BLaER1 (cell line): ENCODE data around the gene CRHR2.
A peak's percentile ranks its signal among the peaks of the same experiment; 100 is the strongest.

Experiments used
- H3K27ac ChIP-seq: shearing (Covaris generic); formaldehyde crosslinking; 2 replicates; pipeline ENCODE4 v1.8.1; 2022
- H3K27me3 ChIP-seq: shearing (Covaris generic); formaldehyde crosslinking; 2 replicates; pipeline ENCODE4 v1.8.1; 2022
- H3K36me3 ChIP-seq: shearing (Covaris generic); formaldehyde crosslinking; 2 replicates; pipeline ENCODE4 v1.8.1; 2022
- H3K4me1 ChIP-seq: shearing (Covaris generic); formaldehyde crosslinking; 2 replicates; pipeline ENCODE4 v1.8.1; 2022
- H3K4me2 ChIP-seq: shearing (Covaris generic); formaldehyde crosslinking; 2 replicates; pipeline ENCODE4 v1.8.1; 2022
- H3K4me3 ChIP-seq: shearing (Covaris generic); formaldehyde crosslinking; 2 replicates; pipeline ENCODE4 v1.8.1; 2022
- H3K9ac ChIP-seq: shearing (Covaris generic); formaldehyde crosslinking; 2 replicates; pipeline ENCODE4 v1.8.1; 2022
- H3K9me3 ChIP-seq: shearing (Covaris generic); formaldehyde crosslinking; 2 replicates; pipeline ENCODE4 v1.8.1; 2022
- H4K20me1 ChIP-seq: shearing (Covaris generic); formaldehyde crosslinking; 2 replicates; pipeline ENCODE4 v1.8.1; 2022
- Cebpa-rat ChIP-seq: shearing (Covaris generic); IDR thresholded peaks from 2 replicates; pipeline ENCODE4 v1.8.1; 2022

Gene CRHR2

GRCh38 chr7:30665449-30665848 is 16.8 kb downstream of the CRHR2 start:
- Histone ChIP-seq H3K36me3 (no peaks in the 10 kb centered on the region), H3K4me1 (no peaks in the 10 kb centered on the region), H3K27me3 (no peaks in the 10 kb centered on the region), H3K4me3 (no peak overlapping the region), H3K9me3 (no peaks in the 10 kb centered on the region), H3K9ac (no peak overlapping the region), H3K27ac (no peak overlapping the region), H3K4me2 (no peak overlapping the region), H4K20me1 (no peaks in the 10 kb centered on the region; the same call in 1 of the 2 replicates)
- TF ChIP-seq Cebpa-rat = no peak

GRCh38 chr7:30665043-30665442 is 17.2 kb downstream of the CRHR2 start:
- no peak overlapping the region for H3K4me3 ChIP-seq
- H3K9ac ChIP-seq = no peak overlapping the region
- no peaks in the 10 kb centered on the region for H3K9me3 ChIP-seq
- H3K27me3 ChIP-seq = no peaks in the 10 kb centered on the region
- no peaks in the 10 kb centered on the region; the same call in 1 of the 2 replicates for H4K20me1 ChIP-seq
- peaks cover 2% of the 10 kb centered on the region for H3K4me1 ChIP-seq
- H3K4me2 ChIP-seq = no peak overlapping the region
- no peaks in the 10 kb centered on the region for H3K36me3 ChIP-seq
- no peak overlapping the region for H3K27ac ChIP-seq
- TF ChIP-seq Cebpa-rat = no peak

- Histone ChIP-seq H3K27me3 (no peaks in the 10 kb centered on the region), H3K9ac (no peak overlapping the region), H3K9me3 (no peaks in the 10 kb centered on the region), H4K20me1 (no peaks in the 10 kb centered on the region), H3K4me3 (no peak overlapping the region), H3K4me2 (no peak overlapping the region), H3K36me3 (no peaks in the 10 kb centered on the region), H3K4me1 (peaks cover 10% of the 10 kb centered on the region), H3K27ac (no peak overlapping the region)
- no peak for TF ChIP-seq Cebpa-rat
These were observed 17.9 kb downstream of the CRHR2 start for GRCh38 chr7:30664184-30664885.

GRCh38 chr7:30663414-30663813 is 18.8 kb downstream of the CRHR2 start:
- Histone ChIP-seq H3K4me2 (no peak overlapping the region), H3K9ac (no peak overlapping the region), H3K36me3 (no peaks in the 10 kb centered on the region), H3K27ac (no peak overlapping the region), H4K20me1 (no peaks in the 10 kb centered on the region), H3K9me3 (no peaks in the 10 kb centered on the region), H3K4me1 (peaks cover 19% of the 10 kb centered on the region), H3K4me3 (no peak overlapping the region), H3K27me3 (no peaks in the 10 kb centered on the region)
- no peak for TF ChIP-seq Cebpa-rat

GRCh38 chr7:30662431-30662939 is 19.8 kb downstream of the CRHR2 start:
- no peaks in the 10 kb centered on the region for H4K20me1 ChIP-seq
- no peak overlapping the region for H3K27ac ChIP-seq
- H3K4me2 ChIP-seq = no peak overlapping the region
- no peak for TF ChIP-seq Cebpa-rat
- H3K9me3 ChIP-seq = no peaks in the 10 kb centered on the region
- H3K36me3 ChIP-seq = no peaks in the 10 kb centered on the region
- H3K4me3 ChIP-seq = no peak overlapping the region
- H3K27me3 ChIP-seq = no peaks in the 10 kb centered on the region
- H3K4me1 ChIP-seq = peaks cover 28% of the 10 kb centered on the region
- H3K9ac ChIP-seq = no peak overlapping the region

- H3K27ac ChIP-seq = no peak overlapping the region
- TF ChIP-seq Cebpa-rat = no peak
- peaks cover 34% of the 10 kb centered on the region for H3K4me1 ChIP-seq
- H3K4me3 ChIP-seq = no peak overlapping the region
- H3K9me3 ChIP-seq = no peaks in the 10 kb centered on the region
- H3K36me3 ChIP-seq = no peaks in the 10 kb centered on the region
- H3K4me2 ChIP-seq = no peak overlapping the region
- H4K20me1 ChIP-seq = no peaks in the 10 kb centered on the region
- H3K9ac ChIP-seq = no peak overlapping the region
- H3K27me3 ChIP-seq = no peaks in the 10 kb centered on the region
These were observed 20.3 kb downstream of the CRHR2 start for GRCh38 chr7:30661926-30662325.

- Histone ChIP-seq H3K27me3 (no peaks in the 10 kb centered on the region), H4K20me1 (no peaks in the 10 kb centered on the region), H3K27ac (no peak overlapping the region), H3K4me3 (no peak overlapping the region), H3K36me3 (no peaks in the 10 kb centered on the region), H3K4me2 (peak overlapping the region; percentile 86), H3K9ac (no peak overlapping the region), H3K9me3 (no peaks in the 10 kb centered on the region), H3K4me1 (peaks cover 47% of the 10 kb centered on the region)
- TF ChIP-seq Cebpa-rat = no peak
These were observed 21.7 kb downstream of the CRHR2 start for GRCh38 chr7:30660331-30661255.

GRCh38 chr7:30659312-30659711 is 22.9 kb downstream of the CRHR2 start:
- Histone ChIP-seq H3K27ac (peak overlapping the region; percentile 72), H3K4me3 (no peak overlapping the region), H3K4me1 (peaks cover 53% of the 10 kb centered on the region), H3K9ac (no peak overlapping the region), H3K4me2 (peak overlapping the region; percentile 86), H3K36me3 (no peaks in the 10 kb centered on the region), H3K27me3 (no peaks in the 10 kb centered on the region), H4K20me1 (no peaks in the 10 kb centered on the region), H3K9me3 (no peaks in the 10 kb centered on the region)
- no peak for TF ChIP-seq Cebpa-rat

- Histone ChIP-seq H3K27ac (peak overlapping the region; percentile 72), H3K27me3 (no peaks in the 10 kb centered on the region), H3K9ac (no peak overlapping the region), H3K4me2 (peak overlapping the region; percentile 86), H4K20me1 (no peaks in the 10 kb centered on the region), H3K4me1 (peaks cover 53% of the 10 kb centered on the region), H3K9me3 (no peaks in the 10 kb centered on the region), H3K36me3 (no peaks in the 10 kb centered on the region), H3K4me3 (no peak overlapping the region)
- TF ChIP-seq Cebpa-rat = peak; percentile 90
These were observed 23.7 kb downstream of the CRHR2 start for GRCh38 chr7:30658479-30659074.

GRCh38 chr7:30657131-30657530 is 25.1 kb downstream of the CRHR2 start:
- Histone ChIP-seq H3K27me3 (no peaks in the 10 kb centered on the region), H3K36me3 (no peaks in the 10 kb centered on the region), H4K20me1 (no peaks in the 10 kb centered on the region), H3K9me3 (no peaks in the 10 kb centered on the region), H3K4me1 (peaks cover 53% of the 10 kb centered on the region), H3K27ac (peak overlapping the region; percentile 71), H3K4me2 (peak overlapping the region; percentile 86), H3K9ac (peak overlapping the region; percentile 59), H3K4me3 (no peak overlapping the region)
- no peak for TF ChIP-seq Cebpa-rat
